ENCODE measurements around the gene USF3.

GRCh38 chr3:113695786-113696645 is at the start of gene USF3:
- TF ChIP-seq CTCF (IDR thresholded peaks at IDR 0.05 in 2 of 3, conservative IDR thresholded peaks at IDR 0.05 in 1 of 3; ENCODE audit: borderline replicate concordance in 1 of 3, insufficient read depth in 1 of 3, low read depth in 2 of 3, low read length in 2 of 3) (no peak), POLR2A (IDR thresholded peaks at IDR 0.05; ENCODE audit: borderline replicate concordance, extremely low read depth, insufficient read depth, insufficient read length) (no peak), POLR2AphosphoS5 (IDR thresholded peaks at IDR 0.05; ENCODE audit: low read depth, low read length) (peak; percentile 77), ZFX (IDR thresholded peaks at IDR 0.05) (peak; percentile 43; the same call in 1 of the 2 replicates), MAX (IDR thresholded peaks at IDR 0.05) (peak; percentile 69)
